Adipocyte (in vitro differentiated cells): ENCODE results near the gene TIMP2.
A peak's percentile ranks its signal among the peaks of the same experiment; 100 is the strongest.
"Not testable (repeated sequence)": the region's sequence is repeated elsewhere in the genome, so short reads cannot be mapped to it uniquely, and the experiment has no call there.

Source experiments
- DNase-seq: peaks from one replicate; pipeline ENCODE4 v3.0.0-alpha.2; 2015; ENCODE audit warnings: low read depth
- H3K27me3 ChIP-seq: replicated peaks from 2 replicates; pipeline ENCODE4 v1.7.0; 2013; ENCODE audit warnings: mild to moderate bottlenecking, low read length, moderate library complexity; ENCODE audit not compliant: control insufficient read depth, insufficient read depth
- H3K36me3 ChIP-seq: 2 replicates; pipeline ENCODE4 v1.7.0; 2013; ENCODE audit warnings: low read length, mild to moderate bottlenecking, moderate library complexity; ENCODE audit not compliant: control insufficient read depth, insufficient read depth, severe bottlenecking
- H3K4me1 ChIP-seq: 2 replicates; pipeline ENCODE4 v1.7.0; 2013; ENCODE audit warnings: mild to moderate bottlenecking, low read length, moderate library complexity; ENCODE audit not compliant: control insufficient read depth, insufficient read depth
- H3K4me3 ChIP-seq: 2 replicates; pipeline ENCODE4 v1.7.0; 2013; ENCODE audit warnings: mild to moderate bottlenecking, low read length, moderate library complexity
- H3K9ac ChIP-seq: 2 replicates; pipeline ENCODE4 v1.7.0; 2013; ENCODE audit warnings: mild to moderate bottlenecking, low read length, moderate library complexity
- H3K9me3 ChIP-seq: 2 replicates; pipeline ENCODE4 v1.7.0; 2013; ENCODE audit warnings: mild to moderate bottlenecking, low read length, moderate library complexity; ENCODE audit not compliant: control insufficient read depth

Gene TIMP2

DNA sequence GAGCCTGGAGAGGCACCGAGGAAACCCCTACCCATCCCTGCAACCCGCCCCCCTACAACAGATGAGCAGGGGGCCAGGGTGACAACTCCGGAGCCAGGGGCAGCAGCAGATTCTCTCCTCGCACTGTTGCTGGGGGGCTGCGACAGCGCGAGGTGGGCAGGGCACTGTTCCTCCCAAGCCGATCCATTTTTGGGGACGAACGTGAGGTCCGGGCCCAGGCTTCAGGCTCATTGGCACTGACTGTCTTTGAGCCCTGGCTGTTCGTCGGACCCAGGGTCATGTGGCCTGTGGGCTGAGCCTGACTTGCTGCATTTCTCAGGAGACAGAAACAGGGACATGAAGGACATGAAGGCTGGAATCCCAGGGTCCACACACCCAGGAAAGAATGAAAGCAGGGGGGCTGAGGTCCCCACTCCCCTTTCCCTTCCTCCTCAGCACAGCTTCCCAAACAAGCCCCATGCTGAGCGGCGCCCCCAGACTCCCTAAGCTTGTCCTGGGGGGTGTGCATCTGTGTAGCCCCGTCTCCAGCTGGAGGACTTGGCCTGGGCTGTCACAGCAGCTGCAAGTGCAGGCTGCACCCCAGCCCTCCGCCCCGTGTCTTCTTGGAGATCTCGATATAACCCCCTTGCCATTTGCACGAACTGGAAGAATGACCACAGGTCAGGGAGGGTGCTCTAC is 40.9 kb downstream of the TIMP2 start:
- Histone ChIP-seq H3K36me3 (peaks cover 10% of the 10 kb centered on the region), H3K27me3 (no peaks in the 10 kb centered on the region), H3K4me3 (peak overlapping the region; percentile 74), H3K9me3 (no peaks in the 10 kb centered on the region), H3K4me1 (peaks cover 56% of the 10 kb centered on the region), H3K9ac (peak overlapping the region; percentile 93)
- DNase-seq: peak; percentile 32

DNA sequence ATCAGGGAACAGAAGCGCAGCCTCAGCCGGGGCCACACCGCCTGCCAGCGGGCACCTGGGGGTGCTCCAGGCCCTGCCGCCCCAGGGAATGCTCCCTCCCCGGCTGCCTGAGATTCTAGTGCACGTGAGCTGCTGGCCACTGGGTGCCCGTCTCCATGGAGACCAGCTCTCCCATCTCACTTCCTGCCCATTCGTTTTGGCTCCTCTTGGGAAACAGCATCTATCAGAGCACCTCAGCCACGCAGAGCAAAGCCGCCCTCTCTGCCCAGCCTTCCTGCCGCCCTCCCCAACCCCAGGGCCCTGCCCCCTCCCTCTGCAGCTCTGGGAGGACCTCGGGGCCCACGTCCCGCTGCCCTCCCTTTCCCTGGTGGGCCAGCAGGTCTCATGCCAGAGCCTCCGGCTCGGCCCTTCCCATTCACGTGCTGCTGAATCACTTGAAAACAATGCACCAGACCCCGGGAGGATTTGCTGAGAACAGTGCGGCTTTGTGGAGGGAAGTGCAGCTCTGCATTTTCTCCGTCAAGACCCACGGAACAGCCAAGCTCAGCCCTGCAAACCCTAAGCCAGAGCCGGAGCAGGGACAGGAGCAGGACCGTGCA is 41.6 kb downstream of the TIMP2 start:
- peak; percentile 94 for DNase-seq
- no peaks in the 10 kb centered on the region for H3K27me3 ChIP-seq
- H3K4me3 ChIP-seq: peak overlapping the region; percentile 74
- no peaks in the 10 kb centered on the region for H3K9me3 ChIP-seq
- H3K4me1 ChIP-seq: peaks cover 58% of the 10 kb centered on the region
- peak overlapping the region; percentile 93 for H3K9ac ChIP-seq
- peaks cover 13% of the 10 kb centered on the region for H3K36me3 ChIP-seq

DNA sequence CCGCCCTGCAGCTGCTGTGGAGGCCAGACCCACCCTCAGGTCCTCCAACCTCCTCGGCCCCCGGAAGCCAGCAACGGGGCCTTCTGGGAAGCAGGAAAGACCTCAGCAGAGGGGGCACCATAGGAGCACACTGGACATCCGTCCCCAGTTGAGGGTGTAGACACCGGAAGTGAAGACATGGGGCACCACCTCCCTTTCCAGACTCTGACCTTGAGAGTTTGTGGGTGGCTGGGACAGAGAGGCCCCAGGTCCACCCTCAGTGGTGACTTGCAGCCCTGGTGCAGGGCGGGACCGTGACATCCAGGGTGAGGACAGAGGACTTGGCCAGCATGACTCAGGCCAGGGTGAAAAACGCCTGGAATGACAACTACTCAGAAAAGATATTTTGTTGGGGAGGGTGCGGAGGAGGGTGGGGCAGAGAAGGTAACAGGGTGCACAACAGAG is 42.1 kb downstream of the TIMP2 start:
- peak; percentile 87 for DNase-seq
- Histone ChIP-seq H3K36me3 (peaks cover 16% of the 10 kb centered on the region), H3K9ac (peak overlapping the region; percentile 93), H3K27me3 (no peaks in the 10 kb centered on the region), H3K9me3 (no peaks in the 10 kb centered on the region), H3K4me1 (peaks cover 61% of the 10 kb centered on the region), H3K4me3 (peak overlapping the region; percentile 74)

DNA sequence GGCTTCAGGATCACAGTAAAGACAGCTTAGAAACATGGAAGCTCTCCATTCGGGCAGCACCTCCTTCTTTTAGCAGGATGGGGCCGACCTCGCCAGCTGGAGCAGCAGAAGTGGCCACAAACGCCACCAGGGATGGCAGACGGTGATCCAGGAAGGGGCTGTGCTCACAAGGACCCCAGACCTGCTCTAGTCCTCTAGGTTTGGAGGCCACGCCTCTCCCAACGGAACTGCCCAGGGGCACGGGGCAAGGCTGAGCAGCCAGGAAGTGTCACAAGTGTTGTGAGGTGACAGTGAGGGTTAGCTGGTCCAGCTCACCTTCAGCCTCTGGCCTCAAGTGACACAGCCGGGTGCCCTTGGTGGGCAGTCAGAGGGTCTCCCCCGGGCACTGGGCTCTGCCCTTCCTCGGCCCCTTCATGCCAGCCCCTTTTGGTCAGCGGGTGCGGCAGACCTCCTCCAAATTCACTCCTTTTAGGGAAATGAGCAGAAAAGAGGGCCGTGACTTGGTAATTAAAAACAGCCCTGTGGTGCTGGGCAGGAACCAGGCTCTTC is 42.6 kb downstream of the TIMP2 start:
- Histone ChIP-seq H3K4me1 (peaks cover 61% of the 10 kb centered on the region), H3K36me3 (peaks cover 19% of the 10 kb centered on the region), H3K9me3 (no peaks in the 10 kb centered on the region), H3K27me3 (no peaks in the 10 kb centered on the region), H3K9ac (peak overlapping the region; percentile 93), H3K4me3 (peak overlapping the region; percentile 49)
- DNase-seq: no peak

DNA sequence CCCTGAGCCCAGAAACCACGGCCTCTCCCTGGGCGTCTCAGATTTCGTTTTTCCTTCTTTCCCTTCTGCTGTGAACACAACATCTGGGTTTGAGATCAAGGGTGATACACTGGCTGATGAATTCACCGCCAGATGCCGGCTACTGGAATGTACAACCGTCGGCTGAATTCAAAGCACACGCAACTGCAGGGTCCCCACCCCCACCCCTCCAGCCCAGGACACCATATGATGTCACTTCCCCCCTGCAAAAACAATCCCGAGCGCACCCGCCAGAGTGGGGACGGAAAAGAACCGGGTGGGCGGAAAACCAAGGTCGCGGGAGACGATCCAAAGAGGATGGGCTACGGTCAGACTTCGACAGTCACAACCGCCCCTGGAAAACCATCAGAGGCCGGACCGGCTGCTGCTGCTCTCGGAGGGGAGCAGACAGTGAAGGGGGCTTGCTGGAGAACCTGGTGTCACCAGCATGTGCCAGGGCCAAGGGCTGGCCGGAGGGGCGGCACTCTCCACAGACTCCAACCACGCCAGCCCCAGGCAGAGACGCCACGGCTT is 45.5 kb downstream of the TIMP2 start:
- DNase-seq: peak; percentile 97
- Histone ChIP-seq H3K9ac (peak overlapping the region; percentile 76), H3K4me1 (peaks cover 56% of the 10 kb centered on the region), H3K9me3 (no peaks in the 10 kb centered on the region), H3K4me3 (peak overlapping the region; percentile 54), H3K27me3 (no peaks in the 10 kb centered on the region), H3K36me3 (peaks cover 10% of the 10 kb centered on the region)

DNA sequence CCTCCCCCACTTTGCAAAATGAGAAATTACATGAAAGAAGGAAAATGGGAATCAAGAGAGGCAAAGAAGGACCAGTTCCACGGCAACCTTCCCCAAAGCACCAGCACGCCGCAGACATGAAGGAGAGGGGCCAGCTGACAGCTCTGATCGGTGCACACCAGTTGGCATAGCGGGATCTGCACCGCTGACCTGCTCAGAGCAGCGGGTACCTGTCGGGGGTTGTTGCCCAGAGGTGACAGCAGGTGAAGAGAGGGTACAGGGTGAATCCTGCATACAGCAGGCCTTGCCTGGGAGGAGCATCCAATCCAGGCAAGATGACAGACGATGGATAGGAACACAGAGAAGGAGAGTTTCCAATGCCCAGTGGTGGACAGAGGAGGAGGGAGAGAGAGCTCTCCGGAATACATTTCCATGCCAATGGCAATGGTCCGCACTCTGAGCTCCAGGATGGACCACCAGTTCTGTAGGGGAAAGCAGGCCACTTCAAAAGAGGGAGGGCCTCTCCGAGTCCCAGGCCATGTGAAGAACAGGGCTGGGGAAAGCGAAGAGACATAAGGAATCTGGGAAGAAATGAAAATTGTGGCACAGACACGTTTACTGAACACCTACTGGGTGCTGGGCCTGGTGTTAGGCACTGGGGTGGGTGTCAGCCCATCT is 46.2 kb downstream of the TIMP2 start:
- no peaks in the 10 kb centered on the region for H3K9me3 ChIP-seq
- peaks cover 48% of the 10 kb centered on the region for H3K4me1 ChIP-seq
- DNase-seq: no peak
- H3K27me3 ChIP-seq: no peaks in the 10 kb centered on the region
- peaks cover 11% of the 10 kb centered on the region for H3K36me3 ChIP-seq
- H3K4me3 ChIP-seq: peak overlapping the region; percentile 54
- peak overlapping the region; percentile 76 for H3K9ac ChIP-seq

DNA sequence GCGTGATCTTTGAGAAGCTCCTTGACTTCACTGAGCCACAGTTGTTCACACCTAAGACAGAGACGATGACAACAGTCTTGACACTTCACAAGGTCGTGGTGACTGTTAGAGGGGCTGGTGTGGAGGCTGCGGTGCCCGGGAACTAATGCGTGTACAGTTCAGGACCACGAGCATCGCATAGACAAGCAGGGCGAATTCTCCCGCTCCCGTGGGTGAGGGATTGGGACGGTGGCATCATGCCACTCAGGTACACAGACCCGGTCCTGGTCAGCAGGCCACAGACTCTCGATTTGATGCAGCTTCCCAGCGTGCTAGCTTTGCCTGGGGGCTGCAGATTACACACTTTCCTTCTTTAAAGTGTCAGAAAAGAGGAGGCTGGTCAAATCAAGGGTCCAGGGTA is 46.9 kb downstream of the TIMP2 start:
- Histone ChIP-seq H3K9ac (no peak overlapping the region), H3K27me3 (no peaks in the 10 kb centered on the region), H3K4me3 (no peak overlapping the region), H3K36me3 (peaks cover 18% of the 10 kb centered on the region), H3K4me1 (peaks cover 43% of the 10 kb centered on the region), H3K9me3 (no peaks in the 10 kb centered on the region)
- no peak for DNase-seq

DNA sequence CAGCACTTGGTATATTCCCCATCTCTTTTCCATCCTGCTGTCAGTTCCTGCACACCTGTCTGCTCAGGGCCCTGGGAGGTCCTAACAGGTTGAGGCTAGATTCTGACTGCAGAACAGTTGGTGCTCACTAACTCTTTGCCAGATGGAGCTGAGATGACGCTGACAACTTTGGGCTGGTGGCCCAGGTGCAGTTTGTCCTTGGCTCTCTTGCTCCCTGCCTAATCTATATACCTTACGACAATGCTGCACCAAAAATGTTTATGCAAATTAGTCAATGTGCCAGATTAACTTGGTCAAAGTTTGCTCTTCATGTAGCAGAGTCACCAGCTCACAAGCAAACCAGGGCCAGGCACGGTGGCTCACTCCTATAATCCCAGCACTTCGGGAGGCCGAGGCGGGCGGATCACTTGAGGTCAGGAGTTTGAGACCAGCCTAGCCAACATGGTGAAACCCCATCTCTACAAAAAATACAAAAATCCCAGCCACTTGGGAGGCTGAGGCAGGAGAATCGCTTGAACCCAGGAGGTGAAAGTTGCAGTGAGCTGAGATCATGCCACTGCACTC is 48.2 kb downstream of the TIMP2 start:
- H3K9me3 ChIP-seq, H3K27me3 ChIP-seq, H3K4me3 ChIP-seq, DNase-seq, H3K9ac ChIP-seq: not testable (repeated sequence)
- peaks cover 30% of the 10 kb centered on the region for H3K36me3 ChIP-seq
- H3K4me1 ChIP-seq: peaks cover 31% of the 10 kb centered on the region

DNA sequence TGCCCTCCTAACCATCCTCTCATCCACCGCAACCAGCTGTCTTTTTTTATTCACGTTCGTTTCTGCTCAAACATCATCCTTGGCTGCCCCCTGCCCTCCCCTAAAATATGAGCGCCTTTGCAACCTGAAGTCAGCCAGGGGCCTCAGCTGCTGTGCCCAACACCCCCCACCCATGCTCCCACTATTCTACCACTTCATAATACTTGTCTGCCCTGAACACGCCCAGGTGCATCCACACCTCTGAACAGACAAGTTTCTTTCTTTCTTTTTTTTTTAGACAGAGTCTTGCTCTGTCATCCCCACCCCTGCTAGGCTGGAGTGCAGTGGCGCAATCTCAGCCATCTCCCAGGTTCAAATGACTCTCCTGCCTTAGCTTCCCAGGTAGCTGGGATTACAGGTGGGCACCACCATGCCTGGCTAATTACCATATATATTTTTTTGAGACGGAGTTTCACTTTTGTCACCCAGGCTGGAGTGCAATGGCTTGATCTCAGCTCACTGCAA is 49.0 kb downstream of the TIMP2 start:
- peaks cover 38% of the 10 kb centered on the region for H3K36me3 ChIP-seq
- no peak overlapping the region for H3K9ac ChIP-seq
- H3K27me3 ChIP-seq: no peaks in the 10 kb centered on the region
- DNase-seq: no peak
- H3K4me3 ChIP-seq: no peak overlapping the region
- peaks cover 31% of the 10 kb centered on the region for H3K4me1 ChIP-seq
- H3K9me3 ChIP-seq: no peaks in the 10 kb centered on the region

DNA sequence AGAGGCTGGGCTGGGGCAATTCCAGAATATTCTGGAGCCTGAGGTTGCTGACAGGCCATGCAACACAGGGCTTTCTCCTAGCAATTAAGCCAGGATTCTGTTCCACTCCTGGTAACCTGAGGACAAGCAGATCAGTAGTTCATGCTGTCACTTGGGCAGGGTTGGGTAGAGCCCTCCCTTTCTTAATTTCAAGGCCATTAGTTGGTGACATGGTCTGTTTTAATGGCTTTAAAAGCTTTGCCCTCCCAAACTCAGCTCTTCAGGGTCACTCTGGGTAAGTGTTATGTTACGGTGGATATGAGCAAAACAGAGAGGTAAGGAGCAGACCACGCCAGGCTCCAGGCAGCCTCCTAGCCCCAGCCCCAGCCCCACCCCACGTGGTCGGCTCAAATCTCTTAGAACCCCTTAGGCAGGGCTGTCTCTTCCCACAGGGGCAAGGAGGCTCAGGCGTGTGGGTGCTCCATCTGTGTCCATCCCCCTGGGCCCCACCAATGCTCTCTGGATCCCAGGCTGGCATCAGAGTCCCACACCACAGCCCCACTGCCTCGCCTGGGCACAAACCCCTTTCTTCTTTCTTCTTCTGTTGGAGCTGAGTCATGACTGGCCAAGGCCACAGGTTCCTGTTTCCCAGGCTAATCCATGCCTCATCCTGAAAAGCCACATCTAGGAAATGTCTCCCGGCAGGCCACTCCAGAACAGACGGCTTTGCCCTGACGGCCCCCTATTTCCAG is 49.7 kb downstream of the TIMP2 start:
- Histone ChIP-seq H3K9ac (no peak overlapping the region), H3K36me3 (peaks cover 44% of the 10 kb centered on the region), H3K9me3 (no peaks in the 10 kb centered on the region), H3K27me3 (no peaks in the 10 kb centered on the region), H3K4me1 (peaks cover 31% of the 10 kb centered on the region), H3K4me3 (no peak overlapping the region)
- DNase-seq: peak; percentile 29
